Loucy (cell line): Measurements from ENCODE around the gene FHIT.

ENCODE experiments used
- CTCF ChIP-seq: fragments of 200-600 bp; sonication (generic); conservative IDR thresholded peaks from 2 replicates; pipeline ENCODE4 v1.5.1; 2014; ENCODE audit warnings: mild to moderate bottlenecking, antibody characterized with exemption, low read length
- EZH2phosphoT487 ChIP-seq: fragments of 200-600 bp; IDR thresholded peaks from 2 replicates; pipeline ENCODE4 v1.6.1; 2018; ENCODE audit warnings: antibody characterized with exemption, mild to moderate bottlenecking, moderate library complexity, borderline replicate concordance

DNA sequence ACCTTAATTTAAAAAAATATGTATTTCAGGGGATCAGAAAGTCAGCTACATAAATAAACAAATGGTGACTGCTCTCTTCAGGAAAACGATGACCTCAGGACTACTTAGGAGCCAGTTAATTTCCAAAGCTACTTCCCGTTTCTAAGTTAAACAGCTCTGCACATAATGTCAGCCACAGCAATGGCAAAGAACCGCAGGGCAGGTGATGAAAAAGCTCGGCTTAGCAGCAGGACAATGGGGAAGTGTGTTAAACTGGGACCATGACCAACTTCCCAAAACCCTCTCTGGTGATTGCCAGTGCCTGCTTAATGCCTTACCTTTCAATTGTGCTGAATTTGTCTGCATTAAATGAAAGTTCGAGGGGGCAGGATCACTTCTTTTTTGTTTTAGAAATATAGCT, 258.9 kb downstream of the FHIT start:
- no peak for TF ChIP-seq CTCF
- TF ChIP-seq EZH2phosphoT487: no peak
